Calu3 (cell line): ENCODE measurements around the gene AP2S1. TPM values are rescaled to one million over a fixed set of nuclear protein-coding genes. Genes with fewer than 3 reads are reported as not detected.
"Not testable (repeated sequence)": the region's sequence is repeated elsewhere in the genome, so short reads cannot be mapped to it uniquely, and the experiment has no call there.

Experiments used
- BruUV-seq: library from RNA; stranded (reverse); fragments of 400-500 nt; replicated peaks from 2 replicates; lab custom pipeline; 2021; lab: Mats Ljungman, UMichigan
- CTCF ChIA-PET: fragments of 300-600 bp; sonication (Branson Sonifier 250); formaldehyde crosslinking; loops from one replicate; lab custom pipeline; 2022; ENCODE audit warnings: antibody characterized with exemption; lab: Charles Lee
- DNase-seq: peaks from one replicate; pipeline ENCODE4 v3.0.0; 2022
- H3K27ac Mint-ChIP-seq: one replicate; pipeline ENCODE4 v1.8.0; 2022; ENCODE audit warnings: mixed read lengths; ENCODE audit not compliant: unreplicated experiment
- H3K27me3 Mint-ChIP-seq: one replicate; pipeline ENCODE4 v1.8.0; 2022; ENCODE audit warnings: mixed read lengths; ENCODE audit not compliant: unreplicated experiment
- H3K36me3 Mint-ChIP-seq: one replicate; pipeline ENCODE4 v1.8.0; 2022; ENCODE audit warnings: mild to moderate bottlenecking, moderate library complexity, mixed read lengths; ENCODE audit not compliant: insufficient read depth, unreplicated experiment
- H3K4me1 Mint-ChIP-seq: one replicate; pipeline ENCODE4 v1.8.0; 2022; ENCODE audit warnings: mild to moderate bottlenecking, low read depth, mixed read lengths; ENCODE audit not compliant: unreplicated experiment
- H3K4me3 Mint-ChIP-seq: one replicate; pipeline ENCODE4 v1.8.0; 2022; ENCODE audit warnings: mild to moderate bottlenecking, low read depth, moderate library complexity, mixed read lengths; ENCODE audit not compliant: unreplicated experiment
- H3K9me3 Mint-ChIP-seq: one replicate; pipeline ENCODE4 v1.8.0; 2022; ENCODE audit warnings: low read depth, mixed read lengths; ENCODE audit not compliant: unreplicated experiment
- CTCF ChIP-seq: fragments of 200-600 bp; IDR thresholded peaks from one replicate; pipeline ENCODE4 v1.8.0; 2022; ENCODE audit warnings: antibody characterized with exemption; ENCODE audit not compliant: unreplicated experiment
- intact Hi-C: fragments of 100-400 bp; cut with micrococcal nuclease; formaldehyde crosslinking; loops from one replicate; pipeline ENCODE4 v1.10.0; 2022; ENCODE audit not compliant: unreplicated experiment
- total RNA-seq: library from RNA; stranded (reverse); gene quantifications from 2 replicates; pipeline ENCODE4 v1.2.3, GENCODE V29; 2022

AP2S1 gene
- total RNA-seq, 1 experiment from 2014 or later, result 184 TPM

GRCh38 chr19:46859637-46860124 lies 9.0 kb upstream of the AP2S1 start:
- Mint-ChIP-seq H3K36me3 (peaks cover 24% of the 10 kb centered on the region), H3K27me3 (no peaks in the 10 kb centered on the region), H3K9me3 (no peaks in the 10 kb centered on the region), H3K4me3 (no peak overlapping the region), H3K27ac (peak overlapping the region; percentile 72), H3K4me1 (peaks cover 17% of the 10 kb centered on the region)
- CTCF ChIA-PET, result interaction anchor here (0.6 to 0.7 kb wide), 2 partner anchors 38 to 74 kb away, joined by 3 to 5 read pairs; no protein-coding TSS in a partner anchor
- intact Hi-C loops, result loop anchor here (5.0 kb wide), 3 partner anchors 43 to 118 kb away; no protein-coding TSS in a partner anchor
- TF ChIP-seq CTCF, result no peak
- BruUV-seq, result TSS peak; percentile 85
- no peak for DNase-seq

GRCh38 chr19:46856062-46857022 lies 5.7 kb upstream of the AP2S1 start:
- peak; percentile 96 for DNase-seq
- Mint-ChIP-seq H3K27me3 (no peaks in the 10 kb centered on the region), H3K27ac (peak overlapping the region; percentile 75), H3K9me3 (no peaks in the 10 kb centered on the region), H3K4me1 (peaks cover 17% of the 10 kb centered on the region), H3K36me3 (peaks cover 24% of the 10 kb centered on the region), H3K4me3 (peak overlapping the region; percentile 77)
- intact Hi-C loops, result loop anchor here (1.0 kb wide), 1 partner anchor 135 kb away; no protein-coding TSS in a partner anchor
- peak; percentile 64 for TF ChIP-seq CTCF
- BruUV-seq, result no TSS peak
- CTCF ChIA-PET, result interaction anchor here (0.5 to 2.4 kb wide), 14 partner anchors 8 to 1703 kb away, joined by 3 to 17 read pairs (median 4); no protein-coding TSS in a partner anchor

GRCh38 chr19:46854698-46855097 lies 4.1 kb upstream of the AP2S1 start:
- H3K27me3 Mint-ChIP-seq, intact Hi-C loops, H3K4me3 Mint-ChIP-seq, H3K27ac Mint-ChIP-seq, BruUV-seq, DNase-seq, H3K9me3 Mint-ChIP-seq: not testable (repeated sequence)
- CTCF ChIA-PET, result interaction anchor here (0.6 to 2.4 kb wide), 4 partner anchors 28 to 137 kb away, joined by 3 to 17 read pairs (median 5); no protein-coding TSS in a partner anchor
- H3K36me3 Mint-ChIP-seq, result peaks cover 26% of the 10 kb centered on the region
- peaks cover 19% of the 10 kb centered on the region for H3K4me1 Mint-ChIP-seq

GRCh38 chr19:46852830-46853229 lies 2.2 kb upstream of the AP2S1 start:
- no peak overlapping the region for H3K27ac Mint-ChIP-seq
- H3K27me3 Mint-ChIP-seq, result no peaks in the 10 kb centered on the region
- CTCF ChIA-PET, result interaction anchor here (0.8 kb wide), 1 partner anchor 386 kb away, joined by 13 read pairs; no protein-coding TSS in a partner anchor
- no TSS peak for BruUV-seq
- DNase-seq, result no peak
- H3K4me3 Mint-ChIP-seq, result no peak overlapping the region
- H3K9me3 Mint-ChIP-seq, result no peaks in the 10 kb centered on the region
- intact Hi-C loops, result no loop called here
- H3K36me3 Mint-ChIP-seq, result peaks cover 32% of the 10 kb centered on the region
- TF ChIP-seq CTCF, result no peak
- H3K4me1 Mint-ChIP-seq, result peaks cover 24% of the 10 kb centered on the region
